Measurements from ENCODE around the gene CAPN1. TPM values are rescaled to one million over a fixed set of nuclear protein-coding genes. Genes with fewer than 3 reads are reported as not detected.

The CAPN1 gene
- total RNA-seq, 1 experiment from 2014 or later = 175 TPM

DNA sequence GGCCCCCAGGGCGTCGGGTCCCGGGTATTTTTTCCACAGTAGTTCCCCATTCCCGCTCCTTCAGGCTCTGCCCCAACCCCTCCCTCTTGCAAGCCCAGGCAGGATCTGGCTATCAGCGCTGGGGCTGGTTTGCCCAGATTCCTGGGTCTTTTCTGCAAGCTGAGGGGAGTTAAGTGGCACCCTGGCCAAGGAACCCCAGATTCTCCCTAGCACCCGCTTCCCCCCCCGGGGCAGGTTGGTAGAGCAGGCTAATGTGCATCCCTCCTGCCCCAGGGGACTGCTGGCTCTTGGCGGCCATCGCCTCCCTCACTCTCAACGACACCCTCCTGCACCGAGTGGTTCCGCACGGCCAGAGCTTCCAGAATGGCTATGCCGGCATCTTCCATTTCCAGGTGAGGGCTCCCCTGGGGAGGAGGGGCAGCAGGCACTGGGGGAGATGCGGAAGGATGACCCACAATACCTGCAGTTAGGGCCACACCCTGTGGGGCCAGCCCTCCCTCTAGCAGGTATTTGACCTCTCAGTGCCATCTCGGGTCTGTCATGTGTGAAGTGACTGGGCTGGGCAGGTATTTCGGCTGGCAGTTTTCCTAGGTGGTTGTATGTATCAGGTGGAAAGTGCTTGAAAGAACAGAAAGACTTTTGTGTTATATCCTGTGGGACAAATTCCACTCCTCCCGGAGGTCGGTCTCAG lies 1.6 kb downstream of the CAPN1 start:
- no peak overlapping the region for H4K8ac ChIP-seq (replicated peaks; ENCODE audit: insufficient read length, low read depth, low read length)
- WGBS (ENCODE audit: extremely low coverage, insufficient read length, low lambda C conversion rate) = no CpG with 5 or more reads among the region's 19 CpGs
- peak overlapping the region; percentile 87 for H3K4me2 ChIP-seq (ENCODE audit: insufficient read depth, insufficient read length, low read length)
- H3K23me2 ChIP-seq (ENCODE audit: insufficient read length, low read depth, low read length, poor library complexity, severe bottlenecking) = peaks cover 14% of the 10 kb centered on the region
- no peak overlapping the region for H2BK12ac ChIP-seq (ENCODE audit: insufficient read length, low read depth, low read length)
- Mint-ChIP-seq H3K9me3 (no peaks in the 10 kb centered on the region), H3K27ac (peak overlapping the region; percentile 33 to 92 (median 57); a peak in 2 of 7 replicates), H3K4me1 (peaks cover 43 to 48% of the 10 kb centered on the region in 2 experiments), H3K4me3 (peak overlapping the region; percentile 92 to 96), H3K36me3 (ENCODE audit: insufficient read depth in 1 of 3, low read depth in 3 of 3) (peaks cover 15 to 25% (median 25%) of the 10 kb centered on the region in 3 experiments), H3K27me3 (ENCODE audit: low read depth) (no peaks in the 10 kb centered on the region)
- no peak overlapping the region for H3K27ac ChIP-seq (ENCODE audit: insufficient read length, low read depth, low read length)
- H2BK20ac ChIP-seq (ENCODE audit: low read depth, low read length, poor library complexity, severe bottlenecking) = no peak overlapping the region
- no peak overlapping the region for H3K9ac ChIP-seq (ENCODE audit: extremely low read depth, insufficient read length, low read length)
- no peak overlapping the region for H3K14ac ChIP-seq (ENCODE audit: insufficient read depth, low read length)
- H3K56ac ChIP-seq (ENCODE audit: insufficient read length, low read depth, low read length) = no peak overlapping the region
- H4K91ac ChIP-seq (ENCODE audit: insufficient read length, low read depth, low read length) = no peak overlapping the region
- no peak overlapping the region for H3K23ac ChIP-seq (ENCODE audit: insufficient read length, low read depth, low read length)
- no peak overlapping the region for H3T11ph ChIP-seq (ENCODE audit: low read length)
- no peak overlapping the region for H2BK15ac ChIP-seq (ENCODE audit: low read depth, low read length)
- no peaks in the 10 kb centered on the region for H3K79me1 ChIP-seq (ENCODE audit: insufficient read depth, low read depth, low read length, poor library complexity, severe bottlenecking)
- H3K4ac ChIP-seq (ENCODE audit: low read depth, low read length) = no peak overlapping the region
- H2BK5ac ChIP-seq (ENCODE audit: insufficient read length, low read length) = no peak overlapping the region
- no peaks in the 10 kb centered on the region for H3K27me3 ChIP-seq (ENCODE audit: insufficient read depth, low read length)
- no peak overlapping the region for H4K5ac ChIP-seq (ENCODE audit: insufficient read length, low read depth, low read length)
- no peak overlapping the region for H2AFZ ChIP-seq (ENCODE audit: low read length)
- no peaks in the 10 kb centered on the region for H3K9me3 ChIP-seq (ENCODE audit: control insufficient read depth, low read depth, low read length)
- no peak overlapping the region for H3K18ac ChIP-seq (ENCODE audit: insufficient read length, low read depth, low read length)
- H2AK5ac ChIP-seq (ENCODE audit: insufficient read length, low read length) = no peak overlapping the region
- TF ChIP-seq, protein P1, sequence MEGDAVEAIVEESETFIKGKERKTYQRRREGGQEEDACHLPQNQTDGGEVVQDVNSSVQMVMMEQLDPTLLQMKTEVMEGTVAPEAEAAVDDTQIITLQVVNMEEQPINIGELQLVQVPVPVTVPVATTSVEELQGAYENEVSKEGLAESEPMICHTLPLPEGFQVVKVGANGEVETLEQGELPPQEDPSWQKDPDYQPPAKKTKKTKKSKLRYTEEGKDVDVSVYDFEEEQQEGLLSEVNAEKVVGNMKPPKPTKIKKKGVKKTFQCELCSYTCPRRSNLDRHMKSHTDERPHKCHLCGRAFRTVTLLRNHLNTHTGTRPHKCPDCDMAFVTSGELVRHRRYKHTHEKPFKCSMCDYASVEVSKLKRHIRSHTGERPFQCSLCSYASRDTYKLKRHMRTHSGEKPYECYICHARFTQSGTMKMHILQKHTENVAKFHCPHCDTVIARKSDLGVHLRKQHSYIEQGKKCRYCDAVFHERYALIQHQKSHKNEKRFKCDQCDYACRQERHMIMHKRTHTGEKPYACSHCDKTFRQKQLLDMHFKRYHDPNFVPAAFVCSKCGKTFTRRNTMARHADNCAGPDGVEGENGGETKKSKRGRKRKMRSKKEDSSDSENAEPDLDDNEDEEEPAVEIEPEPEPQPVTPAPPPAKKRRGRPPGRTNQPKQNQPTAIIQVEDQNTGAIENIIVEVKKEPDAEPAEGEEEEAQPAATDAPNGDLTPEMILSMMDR (conservative IDR thresholded peaks at IDR 0.05) = no peak
- H3K4me1 ChIP-seq (ENCODE audit: insufficient read depth, low read length) = peaks cover 9% of the 10 kb centered on the region; the same call in 1 of the 2 replicates
- H3K79me2 ChIP-seq (ENCODE audit: insufficient read depth, low read length) = peaks cover 2% of the 10 kb centered on the region; the same call in 1 of the 2 replicates
- H4K20me1 ChIP-seq (ENCODE audit: control insufficient read depth, insufficient read depth, insufficient read length) = no peaks in the 10 kb centered on the region
- peak; percentile 38 for DNase-seq
- no peak overlapping the region for H2BK120ac ChIP-seq (ENCODE audit: low read depth, low read length, poor library complexity, severe bottlenecking)

Data from H9 (cell line).